ENCODE data around the gene SH3RF3. TPM values are rescaled to one million over a fixed set of nuclear protein-coding genes. Genes with fewer than 3 reads are reported as not detected.
A peak's percentile ranks its signal among the peaks of the same experiment; 100 is the strongest.

The SH3RF3 gene
- total RNA-seq, 1 donor from 2014 or later: 10.8 TPM

DNA sequence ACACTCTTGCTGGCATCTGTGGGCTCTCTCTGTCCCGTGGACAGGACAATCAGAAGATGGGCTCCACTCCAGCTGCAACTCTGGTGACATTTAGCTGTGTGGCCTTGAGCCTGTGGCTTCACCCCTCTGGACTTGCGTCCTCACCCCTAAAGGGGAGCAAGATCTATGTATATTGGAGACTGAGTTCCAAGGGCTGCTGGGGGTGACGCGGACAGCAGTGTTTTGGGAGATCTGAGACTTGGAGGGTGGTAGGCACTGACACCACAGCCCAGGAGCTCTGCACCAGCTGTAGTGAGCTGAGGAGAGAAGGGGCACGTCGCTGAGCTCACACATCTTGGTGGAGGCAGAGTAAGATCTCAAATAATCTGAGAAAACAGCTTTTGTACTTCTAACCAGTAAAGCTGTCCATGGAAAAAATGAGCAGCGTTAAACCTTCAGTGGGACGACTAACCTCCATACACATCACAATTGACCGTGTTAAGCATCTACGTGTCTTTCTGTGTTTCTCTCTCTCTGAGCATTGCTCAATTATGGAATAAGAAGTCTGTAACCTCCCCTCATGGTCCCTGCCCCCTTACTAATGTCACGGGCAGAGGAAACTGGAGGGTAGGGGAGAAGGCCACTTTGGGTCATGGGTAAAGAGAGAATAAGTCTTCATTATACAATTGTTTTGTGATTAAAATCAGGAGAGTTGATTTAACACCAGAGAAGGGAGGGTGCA, 85.8 kb downstream of the SH3RF3 start:
- Histone ChIP-seq H3K36me3 (no peaks in the 10 kb centered on the region), H3K9me3 (no peaks in the 10 kb centered on the region), H3K4me1 (peaks cover 56% of the 10 kb centered on the region), H3K4me3 (no peak overlapping the region), H3K27me3 (no peaks in the 10 kb centered on the region), H3K27ac (no peak overlapping the region)
- DNase-seq (ENCODE audit: extremely low spot score in 2 of 2): no peak
- intact Hi-C loops (cut with DNase I): no loop called here
- TF ChIP-seq, protein P1, sequence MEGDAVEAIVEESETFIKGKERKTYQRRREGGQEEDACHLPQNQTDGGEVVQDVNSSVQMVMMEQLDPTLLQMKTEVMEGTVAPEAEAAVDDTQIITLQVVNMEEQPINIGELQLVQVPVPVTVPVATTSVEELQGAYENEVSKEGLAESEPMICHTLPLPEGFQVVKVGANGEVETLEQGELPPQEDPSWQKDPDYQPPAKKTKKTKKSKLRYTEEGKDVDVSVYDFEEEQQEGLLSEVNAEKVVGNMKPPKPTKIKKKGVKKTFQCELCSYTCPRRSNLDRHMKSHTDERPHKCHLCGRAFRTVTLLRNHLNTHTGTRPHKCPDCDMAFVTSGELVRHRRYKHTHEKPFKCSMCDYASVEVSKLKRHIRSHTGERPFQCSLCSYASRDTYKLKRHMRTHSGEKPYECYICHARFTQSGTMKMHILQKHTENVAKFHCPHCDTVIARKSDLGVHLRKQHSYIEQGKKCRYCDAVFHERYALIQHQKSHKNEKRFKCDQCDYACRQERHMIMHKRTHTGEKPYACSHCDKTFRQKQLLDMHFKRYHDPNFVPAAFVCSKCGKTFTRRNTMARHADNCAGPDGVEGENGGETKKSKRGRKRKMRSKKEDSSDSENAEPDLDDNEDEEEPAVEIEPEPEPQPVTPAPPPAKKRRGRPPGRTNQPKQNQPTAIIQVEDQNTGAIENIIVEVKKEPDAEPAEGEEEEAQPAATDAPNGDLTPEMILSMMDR (IDR thresholded peaks at IDR 0.05): no peak
- TF ChIP-seq POLR2A (IDR thresholded peaks at IDR 0.05) (no peak), POLR2AphosphoS5 (IDR thresholded peaks at IDR 0.05; ENCODE audit: insufficient read depth in 1 of 2, low read depth in 1 of 2) (no peak)

DNA sequence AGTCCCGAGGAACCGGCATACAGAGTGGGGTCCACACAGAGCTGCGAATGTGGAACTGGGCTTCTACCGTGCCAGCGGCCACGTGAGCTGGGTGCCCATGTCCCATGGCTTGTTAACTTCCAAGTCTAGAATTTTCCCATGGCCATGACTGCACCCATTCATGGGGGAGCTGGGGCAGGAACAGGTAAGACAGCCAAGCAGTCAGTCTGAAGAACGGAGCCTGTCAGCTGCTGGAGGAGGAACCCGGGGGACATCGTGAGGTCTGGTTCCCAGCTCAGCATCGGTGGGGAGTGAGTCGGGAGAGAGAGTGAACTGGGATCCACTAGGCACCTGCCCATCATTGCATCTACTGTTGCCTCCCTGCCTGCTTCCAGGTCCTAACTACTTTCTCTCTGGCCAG, 86.9 kb downstream of the SH3RF3 start:
- DNase-seq (ENCODE audit: extremely low spot score in 2 of 2): no peak
- Histone ChIP-seq H3K27ac (no peak overlapping the region), H3K9me3 (no peaks in the 10 kb centered on the region), H3K4me3 (no peak overlapping the region), H3K36me3 (no peaks in the 10 kb centered on the region), H3K4me1 (peaks cover 45% of the 10 kb centered on the region), H3K27me3 (no peaks in the 10 kb centered on the region)
- intact Hi-C loops (cut with DNase I): no loop called here
- TF ChIP-seq, protein P1 (IDR thresholded peaks at IDR 0.05): no peak
- TF ChIP-seq POLR2AphosphoS5 (IDR thresholded peaks at IDR 0.05; ENCODE audit: insufficient read depth in 1 of 2, low read depth in 1 of 2) (no peak), POLR2A (IDR thresholded peaks at IDR 0.05) (no peak)

DNA sequence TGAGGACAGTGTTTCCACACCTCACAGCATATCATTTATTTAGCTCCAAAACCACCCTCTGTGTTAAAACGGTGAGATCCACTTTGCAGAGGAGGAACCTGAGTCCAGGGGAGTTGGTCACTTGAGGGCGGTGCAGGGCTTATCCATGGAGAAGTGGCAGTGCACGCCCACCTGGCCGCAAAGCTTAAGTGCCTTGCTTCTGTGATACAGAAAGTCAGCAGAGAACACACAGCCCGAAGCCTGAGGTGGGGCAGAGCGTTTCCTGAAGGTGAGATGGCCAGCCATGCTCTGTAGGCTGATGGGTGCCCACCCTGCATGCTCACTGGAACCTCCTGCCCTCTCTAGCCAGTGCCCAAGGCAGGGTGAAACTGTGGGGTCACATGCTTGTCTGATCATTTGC, 87.3 kb downstream of the SH3RF3 start:
- DNase-seq (ENCODE audit: extremely low spot score in 2 of 2): no peak
- Histone ChIP-seq H3K36me3 (no peaks in the 10 kb centered on the region), H3K27me3 (no peaks in the 10 kb centered on the region), H3K4me1 (peaks cover 41% of the 10 kb centered on the region), H3K4me3 (no peak overlapping the region), H3K27ac (no peak overlapping the region), H3K9me3 (no peaks in the 10 kb centered on the region)
- intact Hi-C loops (cut with DNase I): no loop called here
- TF ChIP-seq POLR2AphosphoS5 (IDR thresholded peaks at IDR 0.05; ENCODE audit: insufficient read depth in 1 of 2, low read depth in 1 of 2): no peak
- TF ChIP-seq, protein P1 (IDR thresholded peaks at IDR 0.05): no peak

DNA sequence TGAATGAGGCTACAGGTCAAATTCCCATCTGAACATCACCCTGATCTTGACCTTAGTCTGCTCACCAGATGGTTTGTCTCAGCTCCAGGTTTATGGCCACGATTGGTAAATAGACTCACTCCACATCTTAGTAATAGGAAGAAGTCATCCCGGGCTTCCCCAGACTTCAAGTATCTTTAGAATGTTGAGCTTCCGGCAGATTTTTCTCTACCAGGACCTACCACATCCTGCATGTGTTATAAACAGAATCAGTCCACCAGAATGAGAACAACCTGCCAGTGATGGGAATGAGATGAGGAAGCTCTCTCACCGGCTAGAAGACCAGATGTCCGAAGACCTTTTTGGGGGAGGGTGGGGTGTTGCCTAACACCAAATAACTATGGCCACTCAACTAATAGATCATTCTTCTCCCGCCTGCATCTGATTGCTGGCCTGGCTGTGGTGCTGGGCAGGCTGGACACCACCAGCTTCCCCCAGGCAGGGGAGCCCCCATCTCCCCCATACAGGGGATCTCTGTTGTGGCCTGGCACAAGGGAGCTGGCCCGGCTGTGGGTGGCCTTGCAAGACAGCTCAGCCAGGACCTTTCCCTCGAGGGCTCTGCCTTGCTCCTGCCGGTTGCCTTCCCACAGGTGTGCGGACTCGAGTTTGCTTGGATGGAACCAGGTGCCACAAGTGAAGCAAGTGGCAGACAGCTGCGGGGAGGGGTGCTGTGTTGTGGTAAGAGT, 88.5 kb downstream of the SH3RF3 start:
- H3K27ac ChIP-seq: peak overlapping the region; percentile 53
- no peaks in the 10 kb centered on the region for H3K36me3 ChIP-seq
- no peaks in the 10 kb centered on the region for H3K9me3 ChIP-seq
- no peak for DNase-seq (ENCODE audit: extremely low spot score in 2 of 2)
- H3K4me1 ChIP-seq: peaks cover 41% of the 10 kb centered on the region
- H3K27me3 ChIP-seq: no peaks in the 10 kb centered on the region
- TF ChIP-seq POLR2A (IDR thresholded peaks at IDR 0.05) (no peak), POLR2AphosphoS5 (IDR thresholded peaks at IDR 0.05; ENCODE audit: insufficient read depth in 1 of 2, low read depth in 1 of 2) (peak in 1 of 2 donors; percentile 32)
- TF ChIP-seq, protein P1 (IDR thresholded peaks at IDR 0.05): no peak
- intact Hi-C loops (cut with DNase I): no loop called here
- H3K4me3 ChIP-seq: no peak overlapping the region

All from vagina (tissue), 2 donors.